Osteocyte (in vitro differentiated cells): ENCODE results near the gene GALNTL6. TPM values are rescaled to one million over a fixed set of nuclear protein-coding genes. Genes with fewer than 3 reads are reported as not detected.
A peak's percentile ranks its signal among the peaks of the same experiment; 100 is the strongest.

Experiments used
- DNase-seq: peaks from one replicate; pipeline ENCODE4 v3.0.0; 2021; ENCODE audit warnings: mixed read lengths; ENCODE audit not compliant: unreplicated experiment; ENCODE audit errors: extremely low spot score
- H3K27ac Mint-ChIP-seq: one replicate; pipeline ENCODE4 v1.8.0; 2021; ENCODE audit warnings: mild to moderate bottlenecking, mixed read lengths; ENCODE audit not compliant: unreplicated experiment
- H3K27me3 Mint-ChIP-seq: one replicate; pipeline ENCODE4 v1.8.0; 2021; ENCODE audit warnings: mixed read lengths; ENCODE audit not compliant: unreplicated experiment
- H3K36me3 Mint-ChIP-seq: one replicate; pipeline ENCODE4 v1.8.0; 2021; ENCODE audit warnings: mixed read lengths; ENCODE audit not compliant: unreplicated experiment
- H3K4me1 Mint-ChIP-seq: one replicate; pipeline ENCODE4 v1.8.0; 2021; ENCODE audit warnings: mixed read lengths; ENCODE audit not compliant: unreplicated experiment
- H3K4me3 Mint-ChIP-seq: one replicate; pipeline ENCODE4 v1.8.0; 2021; ENCODE audit warnings: mild to moderate bottlenecking, moderate library complexity, mixed read lengths; ENCODE audit not compliant: unreplicated experiment
- H3K9me3 Mint-ChIP-seq: one replicate; pipeline ENCODE4 v1.8.0; 2021; ENCODE audit warnings: mixed read lengths; ENCODE audit not compliant: unreplicated experiment
- CTCF ChIP-seq: fragments of 200-600 bp; sonication (generic); IDR thresholded peaks from 2 replicates; pipeline ENCODE4 v1.5.0; 2021; ENCODE audit warnings: antibody characterized with exemption, mild to moderate bottlenecking, moderate library complexity
- total RNA-seq: library from RNA; stranded (reverse); gene quantifications from 2 replicates; pipeline ENCODE4 v1.2.1, GENCODE V29; 2021

Gene GALNTL6
- total RNA-seq, 1 donor from 2014 or later, result not detected

- DNase-seq, result no peak
- no peak for TF ChIP-seq CTCF
- Mint-ChIP-seq H3K4me1 (peaks cover 15% of the 10 kb centered on the region), H3K36me3 (no peaks in the 10 kb centered on the region), H3K27ac (no peak overlapping the region), H3K4me3 (no peak overlapping the region), H3K9me3 (no peaks in the 10 kb centered on the region), H3K27me3 (no peaks in the 10 kb centered on the region)
Measured at GRCh38 chr4:173012608-173013007, 1199.4 kb downstream of the GALNTL6 start.

GRCh38 chr4:173013232-173013930 lies 1200.2 kb downstream of the GALNTL6 start:
- H3K4me3 Mint-ChIP-seq, result no peak overlapping the region
- H3K9me3 Mint-ChIP-seq, result no peaks in the 10 kb centered on the region
- peaks cover 15% of the 10 kb centered on the region for H3K4me1 Mint-ChIP-seq
- no peak for DNase-seq
- peak overlapping the region; percentile 40 for H3K27ac Mint-ChIP-seq
- no peaks in the 10 kb centered on the region for H3K36me3 Mint-ChIP-seq
- TF ChIP-seq CTCF, result peak; percentile 70
- H3K27me3 Mint-ChIP-seq, result no peaks in the 10 kb centered on the region

- H3K27ac Mint-ChIP-seq, result peak overlapping the region; percentile 40
Measured at GRCh38 chr4:173014113-173014558, 1200.9 kb downstream of the GALNTL6 start.

GRCh38 chr4:173014836-173015235 lies 1201.6 kb downstream of the GALNTL6 start:
- no peak for TF ChIP-seq CTCF
- no peak for DNase-seq
- Mint-ChIP-seq H3K36me3 (no peaks in the 10 kb centered on the region), H3K27ac (no peak overlapping the region), H3K4me3 (no peak overlapping the region), H3K9me3 (no peaks in the 10 kb centered on the region), H3K4me1 (peaks cover 15% of the 10 kb centered on the region), H3K27me3 (peaks cover 3% of the 10 kb centered on the region)

More at GRCh38 chr4:173014113-173014558, 1200.9 kb downstream of the GALNTL6 start:
- no peak overlapping the region for H3K4me3 Mint-ChIP-seq
- H3K9me3 Mint-ChIP-seq, result no peaks in the 10 kb centered on the region
- TF ChIP-seq CTCF, result peak; percentile 46
- peaks cover 1% of the 10 kb centered on the region for H3K27me3 Mint-ChIP-seq
- H3K36me3 Mint-ChIP-seq, result no peaks in the 10 kb centered on the region
- DNase-seq, result no peak
- H3K4me1 Mint-ChIP-seq, result peaks cover 15% of the 10 kb centered on the region

GRCh38 chr4:173017802-173018201 lies 1204.6 kb downstream of the GALNTL6 start:
- H3K27ac Mint-ChIP-seq, result no peak overlapping the region
- peaks cover 15% of the 10 kb centered on the region for H3K4me1 Mint-ChIP-seq
- TF ChIP-seq CTCF, result no peak
- H3K4me3 Mint-ChIP-seq, result no peak overlapping the region
- H3K9me3 Mint-ChIP-seq, result no peaks in the 10 kb centered on the region
- peaks cover 3% of the 10 kb centered on the region for H3K27me3 Mint-ChIP-seq
- H3K36me3 Mint-ChIP-seq, result no peaks in the 10 kb centered on the region
- no peak for DNase-seq
